Gastrocnemius medialis (tissue), 4 donors: ENCODE data around the gene FAM163B.

Experiments used
- POLR2A ChIP-seq, 2 donors: fragments of 450-650 bp; IDR thresholded peaks; one replicate each; pipeline ENCODE4 v1.6.1; 2017; ENCODE audit warnings: antibody characterized with exemption in 2 of 2, mild to moderate bottlenecking in 2 of 2, moderate library complexity in 2 of 2
- TF ChIP-seq, protein P1 (sequence below), 5 experiments: fragments of 450-650 bp in 3 of 5; fragments of 200-600 bp in 2 of 5; sonication (generic) in 2 of 5; IDR thresholded peaks in 4 of 5; conservative IDR thresholded peaks in 1 of 5; 1 replicate in 4 of 5; 2 replicates in 1 of 5; pipeline ENCODE4 v1.5.1; 2016 to 2019; ENCODE audit warnings: antibody characterized with exemption in 5 of 5, mild to moderate bottlenecking in 3 of 5, moderate library complexity in 3 of 5

DNA sequence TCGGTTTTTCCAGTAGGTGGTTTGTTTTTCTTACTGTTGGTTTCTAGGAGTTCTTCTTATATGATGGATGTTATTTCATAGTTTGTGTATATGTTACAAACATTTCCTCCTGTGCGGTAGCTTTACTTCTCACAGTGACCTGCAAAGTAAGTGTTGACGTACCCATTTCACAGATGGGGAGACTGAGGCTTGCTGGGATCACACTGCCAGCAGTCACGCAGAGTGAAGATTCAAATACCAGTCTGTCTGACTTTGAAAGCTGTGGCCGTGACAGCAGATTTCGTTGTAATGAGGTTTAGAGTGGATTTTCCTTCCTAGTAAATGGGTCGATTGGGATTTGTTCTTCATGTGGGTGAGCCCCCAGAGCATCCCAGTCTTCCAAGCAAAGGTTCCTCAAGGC, 40.0 kb upstream of the FAM163B start:
- TF ChIP-seq, protein P1, sequence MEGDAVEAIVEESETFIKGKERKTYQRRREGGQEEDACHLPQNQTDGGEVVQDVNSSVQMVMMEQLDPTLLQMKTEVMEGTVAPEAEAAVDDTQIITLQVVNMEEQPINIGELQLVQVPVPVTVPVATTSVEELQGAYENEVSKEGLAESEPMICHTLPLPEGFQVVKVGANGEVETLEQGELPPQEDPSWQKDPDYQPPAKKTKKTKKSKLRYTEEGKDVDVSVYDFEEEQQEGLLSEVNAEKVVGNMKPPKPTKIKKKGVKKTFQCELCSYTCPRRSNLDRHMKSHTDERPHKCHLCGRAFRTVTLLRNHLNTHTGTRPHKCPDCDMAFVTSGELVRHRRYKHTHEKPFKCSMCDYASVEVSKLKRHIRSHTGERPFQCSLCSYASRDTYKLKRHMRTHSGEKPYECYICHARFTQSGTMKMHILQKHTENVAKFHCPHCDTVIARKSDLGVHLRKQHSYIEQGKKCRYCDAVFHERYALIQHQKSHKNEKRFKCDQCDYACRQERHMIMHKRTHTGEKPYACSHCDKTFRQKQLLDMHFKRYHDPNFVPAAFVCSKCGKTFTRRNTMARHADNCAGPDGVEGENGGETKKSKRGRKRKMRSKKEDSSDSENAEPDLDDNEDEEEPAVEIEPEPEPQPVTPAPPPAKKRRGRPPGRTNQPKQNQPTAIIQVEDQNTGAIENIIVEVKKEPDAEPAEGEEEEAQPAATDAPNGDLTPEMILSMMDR (IDR thresholded peaks at IDR 0.05 in 4 of 5, conservative IDR thresholded peaks at IDR 0.05 in 1 of 5), result no peak
- no peak for TF ChIP-seq POLR2A (IDR thresholded peaks at IDR 0.05)
